LNCAP (cell line): ENCODE measurements around the gene ANKRD40CL.

Source experiments
- CTCF ChIP-seq: fragments of 450-650 bp; IDR thresholded peaks from 2 replicates; pipeline ENCODE4 v1.5.1; 2017; ENCODE audit warnings: mild to moderate bottlenecking

Gene ANKRD40CL

GRCh38 chr17:50712641-50713040 is 54.7 kb downstream of the ANKRD40CL start:
- no peak for TF ChIP-seq CTCF
